HG03097 (cell line): ENCODE measurements around the gene ELL.

Experiments used
- ATAC-seq: cut with Tn5 transposase; IDR thresholded peaks from one replicate; pipeline ENCODE4 v1.9.1; 2021; ENCODE audit not compliant: unreplicated experiment, low FRiP score

The ELL gene

GRCh38 chr19:18491995-18492953, 29.6 kb downstream of the ELL start:
- ATAC-seq: no peak

GRCh38 chr19:18490728-18491127, 31.1 kb downstream of the ELL start:
- ATAC-seq: no peak

GRCh38 chr19:18489627-18490184, 32.2 kb downstream of the ELL start:
- no peak for ATAC-seq

- no peak for ATAC-seq
These were observed 32.8 kb downstream of the ELL start for GRCh38 chr19:18488838-18489626.

- ATAC-seq: no peak
These were observed 33.5 kb downstream of the ELL start for GRCh38 chr19:18488403-18488723.

- no peak for ATAC-seq
These were observed 34.1 kb downstream of the ELL start for GRCh38 chr19:18487576-18488402.

- ATAC-seq: no peak
These were observed 35.1 kb downstream of the ELL start for GRCh38 chr19:18486746-18487145.

GRCh38 chr19:18484992-18485391, 36.9 kb downstream of the ELL start:
- no peak for ATAC-seq

- ATAC-seq: no peak
These were observed 38.6 kb downstream of the ELL start for GRCh38 chr19:18483119-18483890.

- no peak for ATAC-seq
These were observed 40.2 kb downstream of the ELL start for GRCh38 chr19:18481505-18482222.

- ATAC-seq: no peak
These were observed 41.7 kb downstream of the ELL start for GRCh38 chr19:18480006-18480691.

GRCh38 chr19:18478545-18479311, 43.1 kb downstream of the ELL start:
- peak; percentile 45 for ATAC-seq

- ATAC-seq: no peak
These were observed 43.9 kb downstream of the ELL start for GRCh38 chr19:18477974-18478373.

- no peak for ATAC-seq
These were observed 44.7 kb downstream of the ELL start for GRCh38 chr19:18477042-18477779.

- no peak for ATAC-seq
These were observed 45.3 kb downstream of the ELL start for GRCh38 chr19:18476507-18477041.

GRCh38 chr19:18475762-18476331, 46.0 kb downstream of the ELL start:
- no peak for ATAC-seq
